ENCODE measurements around the gene RAB27A. TPM values are rescaled to one million over a fixed set of nuclear protein-coding genes. Genes with fewer than 3 reads are reported as not detected.

RAB27A gene
- total RNA-seq, 4 donors from 2014 or later = 16.9 to 29.7 (median 21.4) TPM

GRCh38 chr15:55202206-55202605 is 87.4 kb downstream of the RAB27A start:
- no peaks in the 10 kb centered on the region for H3K27me3 ChIP-seq
- H3K27ac ChIP-seq = no peak overlapping the region
- 100% methylated on average over 1 of the region's 1 CpG; no CpG with 5 or more reads in 1 of the 2 donors for WGBS, 2 donors (ENCODE audit: low coverage in 1 of 2)
- H3K4me1 ChIP-seq = peaks cover 0 to 8% (median 4%) of the 10 kb centered on the region in 3 donors
- peaks cover 0 to 14% of the 10 kb centered on the region in 2 donors for H3K36me3 ChIP-seq
- no peaks in the 10 kb centered on the region for H3K9me3 ChIP-seq
- TF ChIP-seq POLR2AphosphoS5 (IDR thresholded peaks at IDR 0.05) (no peak), EP300 (IDR thresholded peaks at IDR 0.05) (no peak), CTCF (IDR thresholded peaks at IDR 0.05) (no peak), POLR2A (IDR thresholded peaks at IDR 0.05) (no peak)
- ATAC-seq = no peak
- no peak overlapping the region for H3K4me3 ChIP-seq

- H3K36me3 ChIP-seq = no peaks in the 10 kb centered on the region
- WGBS, 2 donors (ENCODE audit: low coverage in 1 of 2) = 96% methylated on average over 3 of the region's 3 CpGs; no CpG with 5 or more reads in 1 of the 2 donors
- no peak for TF ChIP-seq EP300 (IDR thresholded peaks at IDR 0.05)
- no peak for TF ChIP-seq CTCF (IDR thresholded peaks at IDR 0.05)
- TF ChIP-seq POLR2A (IDR thresholded peaks at IDR 0.05) = no peak
- TF ChIP-seq POLR2AphosphoS5 (IDR thresholded peaks at IDR 0.05) = no peak
- no peaks in the 10 kb centered on the region for H3K27me3 ChIP-seq
- H3K9me3 ChIP-seq = no peaks in the 10 kb centered on the region
- H3K4me1 ChIP-seq = peaks cover 0 to 34% (median 9%) of the 10 kb centered on the region in 3 donors
- no peak overlapping the region for H3K27ac ChIP-seq
- ATAC-seq = no peak
- H3K4me3 ChIP-seq = no peak overlapping the region
These were observed 90.9 kb downstream of the RAB27A start for GRCh38 chr15:55198706-55199105.

GRCh38 chr15:55197719-55198118 is 91.9 kb downstream of the RAB27A start:
- no peak for ATAC-seq
- no peaks in the 10 kb centered on the region for H3K27me3 ChIP-seq
- TF ChIP-seq CTCF (IDR thresholded peaks at IDR 0.05) (no peak), EP300 (IDR thresholded peaks at IDR 0.05) (no peak)
- peak overlapping the region; percentile 89 to 96 (median 92) for H3K27ac ChIP-seq
- 48 to 61% methylated on average over 4 of the region's 4 CpGs for WGBS, 2 donors (ENCODE audit: low coverage in 1 of 2)
- H3K4me3 ChIP-seq = peak overlapping the region; percentile 68 to 74
- peaks cover 0 to 44% (median 9%) of the 10 kb centered on the region in 3 donors for H3K4me1 ChIP-seq
- no peaks in the 10 kb centered on the region for H3K9me3 ChIP-seq
- no peaks in the 10 kb centered on the region for H3K36me3 ChIP-seq

GRCh38 chr15:55197362-55197705 is 92.3 kb downstream of the RAB27A start:
- H3K27me3 ChIP-seq = no peaks in the 10 kb centered on the region
- peak overlapping the region; percentile 68 to 74 for H3K4me3 ChIP-seq
- 0 to 1% methylated on average over 10 of the region's 10 CpGs for WGBS, 2 donors (ENCODE audit: low coverage in 1 of 2)
- no peak for ATAC-seq
- no peaks in the 10 kb centered on the region for H3K9me3 ChIP-seq
- TF ChIP-seq CTCF (IDR thresholded peaks at IDR 0.05) (no peak), EP300 (IDR thresholded peaks at IDR 0.05) (no peak), POLR2A (IDR thresholded peaks at IDR 0.05) (no peak), POLR2AphosphoS5 (IDR thresholded peaks at IDR 0.05) (no peak)
- peak overlapping the region; percentile 89 to 96 (median 92) for H3K27ac ChIP-seq
- H3K36me3 ChIP-seq = peaks cover under 1 to 4% of the 10 kb centered on the region in 2 donors
- peaks cover 0 to 48% (median 9%) of the 10 kb centered on the region in 3 donors for H3K4me1 ChIP-seq

- H3K27me3 ChIP-seq = no peaks in the 10 kb centered on the region
- ATAC-seq = peak; percentile 98
- TF ChIP-seq CTCF (IDR thresholded peaks at IDR 0.05) (peak; percentile 22 to 60 (median 43)), POLR2A (IDR thresholded peaks at IDR 0.05) (peak; percentile 20 to 47), POLR2AphosphoS5 (IDR thresholded peaks at IDR 0.05) (peak; percentile 85), EP300 (IDR thresholded peaks at IDR 0.05) (no peak)
- H3K4me3 ChIP-seq = peak within 1 kb of the TSS; percentile 68 to 74
- 0% methylated on average over 9 to 11 of the region's 62 CpGs for WGBS, 2 donors (ENCODE audit: low coverage in 1 of 2)
- peak within 1 kb of the TSS; percentile 89 to 96 (median 92) for H3K27ac ChIP-seq
- peaks cover 3 to 10% of the 10 kb centered on the region in 2 donors for H3K36me3 ChIP-seq
- no peaks in the 10 kb centered on the region for H3K9me3 ChIP-seq
- H3K4me1 ChIP-seq = peaks cover 0 to 51% (median 9%) of the 10 kb centered on the region in 3 donors
These were observed 92.9 kb downstream of the RAB27A start, which contains the start of gene RSL24D1 for GRCh38 chr15:55196458-55197361. Gene RSL24D1 (minus strand): TSS chr15:55196941. CDS start chr15:55196890, 51 bp downstream.

All from gastroesophageal sphincter (tissue), 4 donors.